K562 (cell line): ENCODE measurements around the gene CFDP1. TPM values are rescaled to one million over a fixed set of nuclear protein-coding genes. Genes with fewer than 3 reads are reported as not detected.

ENCODE experiments used
- BCLAF1 ChIP-seq, 2 experiments: fragments of 450-650 bp in 1 of 2; IDR thresholded peaks; 2 replicates each; pipeline ENCODE4 v1.6.1; 2011 to 2017; ENCODE audit warnings: low read depth in 2 of 2, antibody characterized with exemption in 1 of 2, borderline replicate concordance in 1 of 2, low read length in 1 of 2, mild to moderate bottlenecking in 1 of 2, mixed read lengths in 1 of 2; ENCODE audit not compliant: control insufficient read depth in 1 of 2
- CBFA2T2 ChIP-seq: fragments of 450-650 bp; conservative IDR thresholded peaks from 2 replicates; pipeline ENCODE4 v1.6.1; 2017; ENCODE audit warnings: mild to moderate bottlenecking
- CTCF ChIP-seq, 3 experiments: IDR thresholded peaks in 2 of 3; conservative IDR thresholded peaks in 1 of 3; 2 replicates each; pipeline ENCODE4 v1.5.1; 2011 to 2012; ENCODE audit warnings: low read length in 3 of 3, mild to moderate bottlenecking in 3 of 3, control low read depth in 2 of 3, improper control_type of control experiment in 1 of 3, inconsistent platforms in 1 of 3, low read depth in 1 of 3, mixed read lengths in 1 of 3, moderate library complexity in 1 of 3; ENCODE audit not compliant: insufficient read depth in 2 of 3
- ELF2 ChIP-seq: fragments of 250-450 bp; sonication (Bioruptor Pico); IDR thresholded peaks from 2 replicates; pipeline ENCODE4 v1.5.0; 2021; ENCODE audit warnings: mild to moderate bottlenecking
- ETV6 ChIP-seq, 3 experiments: fragments of 150-350 bp in 1 of 3; sonication (generic) in 1 of 3; formaldehyde crosslinking in 1 of 3; IDR thresholded peaks; 2 replicates each; pipeline versions ENCODE4 v1.6.1 to v1.8.0; 2014 to 2022; ENCODE audit warnings: borderline replicate concordance in 2 of 3, low read depth in 2 of 3, antibody characterized with exemption in 1 of 3, low read length in 1 of 3, mild to moderate bottlenecking in 1 of 3, missing genetic modification reagents in 1 of 3
- FOXA3 ChIP-seq, 2 experiments: fragments of 450-650 bp in 1 of 2; sonication (generic) in 1 of 2; formaldehyde crosslinking; IDR thresholded peaks in 1 of 2; conservative IDR thresholded peaks in 1 of 2; 2 replicates each; pipeline versions ENCODE4 v1.4.0 to v1.8.0; 2020 to 2022; ENCODE audit warnings: mild to moderate bottlenecking in 2 of 2, missing genetic modification reagents in 1 of 2
- GTF2A2 ChIP-seq: IDR thresholded peaks from 2 replicates; pipeline ENCODE4 v1.6.1; 2016; ENCODE audit warnings: mild to moderate bottlenecking, missing genetic modification characterization, missing compliant biosample characterization
- HNRNPLL ChIP-seq: fragments of 200-400 bp; formaldehyde crosslinking; IDR thresholded peaks from 2 replicates; pipeline ENCODE4 v1.6.1; 2017; ENCODE audit warnings: low read length, low read depth, mild to moderate bottlenecking; ENCODE audit not compliant: poor library complexity, severe bottlenecking
- LEF1 ChIP-seq: fragments of 450-650 bp; IDR thresholded peaks from 2 replicates; pipeline ENCODE4 v1.6.1; 2016; ENCODE audit warnings: mild to moderate bottlenecking
- MEF2A ChIP-seq: IDR thresholded peaks from 2 replicates; pipeline ENCODE4 v1.6.1; 2011; ENCODE audit warnings: low read depth, mild to moderate bottlenecking, low read length, moderate library complexity; ENCODE audit not compliant: control insufficient read depth
- PML ChIP-seq: IDR thresholded peaks from 2 replicates; pipeline ENCODE4 v1.6.1; 2012; ENCODE audit warnings: low read length, inconsistent platforms
- POLR2H ChIP-seq: IDR thresholded peaks from 2 replicates; pipeline ENCODE4 v1.6.1; 2016; ENCODE audit warnings: missing genetic modification characterization, low read depth, mild to moderate bottlenecking, control low read depth, missing compliant biosample characterization, moderate library complexity
- RBM22 ChIP-seq: fragments of 200-400 bp; formaldehyde crosslinking; IDR thresholded peaks from 2 replicates; pipeline ENCODE4 v1.6.1; 2018; ENCODE audit warnings: low read length, low read depth; ENCODE audit not compliant: poor library complexity, severe bottlenecking
- SMAD4 ChIP-seq: fragments of 250-450 bp; sonication (Bioruptor Pico); conservative IDR thresholded peaks from 2 replicates; pipeline ENCODE4 v1.8.0; 2021; ENCODE audit warnings: inconsistent platforms, mild to moderate bottlenecking, moderate library complexity
- SPI1 ChIP-seq: IDR thresholded peaks from 2 replicates; pipeline ENCODE4 v1.6.1; 2011; ENCODE audit warnings: low read depth, low read length, control low read depth, borderline replicate concordance
- USF2 ChIP-seq: sonication (generic); formaldehyde crosslinking; IDR thresholded peaks from 2 replicates; pipeline ENCODE4 v1.5.0; 2020; ENCODE audit warnings: missing genetic modification reagents
- ZNF583 ChIP-seq: fragments of 250-450 bp; sonication (Bioruptor Pico); IDR thresholded peaks from 2 replicates; pipeline ENCODE4 v1.4.0; 2020
- ZNF778 ChIP-seq: fragments of 450-650 bp; formaldehyde crosslinking; IDR thresholded peaks from 2 replicates; pipeline ENCODE4 v1.4.0; 2020; ENCODE audit warnings: mild to moderate bottlenecking, moderate library complexity
- polyA plus RNA-seq, 8 experiments: library from polyadenylated mRNA; depleted of rRNA in 4 of 8; stranded (reverse) in 5 of 8; unstranded in 3 of 8; fragments of >200 nt; fragmentation: Nextera tagmentation in 2 of 8; fragmentation: Illumina TruSeq in 1 of 8; extraction: Ambion mirVana in 2 of 8; extraction: Trizol in 1 of 8; gene quantifications; 2 replicates each; pipeline versions ENCODE4 v1.2.1 to v1.2.3, GENCODE V29; 2011 to 2014; ENCODE audit warnings: inconsistent platforms in 1 of 8, missing spikeins in 1 of 8
- total RNA-seq, 7 experiments: library from RNA; depleted of rRNA in 6 of 7; stranded (reverse); fragments of >200 nt in 6 of 7; fragmentation: Illumina TruSeq in 2 of 7; extraction: Trizol in 2 of 7; gene quantifications; 2 replicates each; pipeline versions ENCODE4 v1.2.1 to v1.2.3, GENCODE V29; 2011 to 2021; ENCODE audit warnings: low replicate concordance in 1 of 7
- TF ChIP-seq, protein P1 (sequence below): fragments of 200-800 bp; sonication (Bioruptor generic); IDR thresholded peaks from 2 replicates; pipeline ENCODE4 v1.6.1; 2017; ENCODE audit warnings: missing genetic modification characterization, missing compliant biosample characterization

Gene CFDP1
- total and polyA plus RNA-seq, 9 of the 15 experiments (the other 6 are each of a cell fraction or from before 2014, with no cell fraction given) = 31.5 to 78.4 (median 61.7) TPM

DNA sequence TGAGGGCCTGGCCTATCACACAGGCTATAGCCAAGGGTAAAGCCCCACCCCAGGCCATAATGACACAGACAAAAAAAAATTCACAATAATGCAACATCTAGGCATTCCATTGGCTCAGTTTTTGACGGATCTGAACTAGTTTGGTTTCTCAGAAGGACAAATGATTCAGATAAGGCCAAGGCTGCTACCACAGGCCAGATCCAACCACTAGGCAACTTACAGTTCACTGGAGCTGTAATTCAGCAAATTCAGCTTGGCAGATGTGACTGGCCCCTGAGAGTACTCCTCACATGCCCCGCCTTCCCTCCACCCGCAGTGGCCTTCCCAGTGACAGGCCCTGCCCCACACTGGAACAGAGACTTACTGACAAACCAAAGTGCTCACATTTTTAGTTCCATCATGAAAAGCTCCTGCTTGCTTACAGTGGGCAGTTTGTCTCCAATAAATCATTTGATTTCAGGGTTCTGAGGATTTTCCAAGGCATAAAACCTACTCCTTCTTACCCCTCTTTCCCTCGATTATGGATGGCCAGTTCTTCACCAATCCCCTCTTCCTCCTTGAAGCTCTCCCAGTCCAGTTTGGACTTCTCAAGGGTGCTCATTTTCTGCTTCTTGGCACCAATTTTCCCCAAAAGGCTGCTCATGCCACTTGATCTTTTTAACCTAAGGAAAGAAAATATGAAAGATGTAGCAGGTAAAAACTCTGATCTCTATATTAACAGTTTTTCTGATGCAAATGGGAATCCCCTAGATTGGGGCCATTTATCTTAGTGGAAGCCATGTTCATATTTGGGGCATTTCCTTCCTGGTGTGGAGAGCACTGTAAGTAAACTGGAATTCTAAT is 128.6 kb downstream of the CFDP1 start (continued):
- TF ChIP-seq, protein P1, sequence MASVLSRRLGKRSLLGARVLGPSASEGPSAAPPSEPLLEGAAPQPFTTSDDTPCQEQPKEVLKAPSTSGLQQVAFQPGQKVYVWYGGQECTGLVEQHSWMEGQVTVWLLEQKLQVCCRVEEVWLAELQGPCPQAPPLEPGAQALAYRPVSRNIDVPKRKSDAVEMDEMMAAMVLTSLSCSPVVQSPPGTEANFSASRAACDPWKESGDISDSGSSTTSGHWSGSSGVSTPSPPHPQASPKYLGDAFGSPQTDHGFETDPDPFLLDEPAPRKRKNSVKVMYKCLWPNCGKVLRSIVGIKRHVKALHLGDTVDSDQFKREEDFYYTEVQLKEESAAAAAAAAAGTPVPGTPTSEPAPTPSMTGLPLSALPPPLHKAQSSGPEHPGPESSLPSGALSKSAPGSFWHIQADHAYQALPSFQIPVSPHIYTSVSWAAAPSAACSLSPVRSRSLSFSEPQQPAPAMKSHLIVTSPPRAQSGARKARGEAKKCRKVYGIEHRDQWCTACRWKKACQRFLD (CRISPR knock-in tag) = 0 out of 2 replicates have a peak, but pooled peaks have one; percentile 65
- TF ChIP-seq CTCF (IDR thresholded peaks at IDR 0.05 in 2 of 3, conservative IDR thresholded peaks at IDR 0.05 in 1 of 3; ENCODE audit: insufficient read depth in 2 of 3, low read depth in 1 of 3, low read length in 3 of 3) (no peak), RBM22 (no peak), SPI1 (no peak), ETV6 (IDR thresholded peaks at IDR 0.05; ENCODE audit: borderline replicate concordance in 1 of 2, low read depth in 2 of 2, low read length in 1 of 2) (no peak), ETV6 (CRISPR knock-in tag; IDR thresholded peaks at IDR 0.05; ENCODE audit: borderline replicate concordance) (no peak), ZNF778 (CRISPR knock-in tag) (no peak), ZNF583 (CRISPR knock-in tag) (no peak), LEF1 (no peak), PML (no peak), CBFA2T2 (no peak), ELF2 (no peak), GTF2A2 (0 out of 2 replicates have a peak, but pooled peaks have one; percentile 46), FOXA3 (CRISPR knock-in tag; conservative IDR thresholded peaks at IDR 0.05 in 1 of 2, IDR thresholded peaks at IDR 0.05 in 1 of 2) (no peak), USF2 (CRISPR knock-in tag) (no peak), BCLAF1 (IDR thresholded peaks at IDR 0.05; ENCODE audit: borderline replicate concordance in 1 of 2, control insufficient read depth in 1 of 2, low read depth in 2 of 2, low read length in 1 of 2) (no peak), SMAD4 (CRISPR knock-in tag) (no peak), MEF2A (no peak), POLR2H (tag) (no peak), HNRNPLL (no peak)
